GM21423 (cell line): ENCODE results near the gene GRB10.

Source experiments
- ATAC-seq: cut with Tn5 transposase; IDR thresholded peaks from one replicate; pipeline ENCODE4 v1.9.1; 2021; ENCODE audit warnings: mild to moderate bottlenecking, moderate library complexity; ENCODE audit not compliant: unreplicated experiment

GRB10 gene

GRCh38 chr7:50782375-50783208, at the start of gene GRB10:
GRB10 (minus strand) TSS chr7:50782896; CDS start chr7:50732322, 50,574 bp downstream.
- no peak for ATAC-seq

GRCh38 chr7:50828801-50829200, 46.1 kb upstream of the GRB10 start:
- ATAC-seq: no peak

GRCh38 chr7:50828116-50828515, 45.4 kb upstream of the GRB10 start:
- ATAC-seq: no peak

- ATAC-seq: no peak
Observed at GRCh38 chr7:50827281-50827680, 44.6 kb upstream of the GRB10 start.

GRCh38 chr7:50826371-50827172, 43.9 kb upstream of the GRB10 start:
- no peak for ATAC-seq

- ATAC-seq: no peak
Observed at GRCh38 chr7:50825465-50825864, 42.8 kb upstream of the GRB10 start.

GRCh38 chr7:50824882-50825281, 42.2 kb upstream of the GRB10 start:
- no peak for ATAC-seq

- ATAC-seq: no peak
Observed at GRCh38 chr7:50822706-50823105, 40.0 kb upstream of the GRB10 start.

GRCh38 chr7:50822110-50822509, 39.4 kb upstream of the GRB10 start:
- ATAC-seq: no peak

GRCh38 chr7:50821457-50822008, 38.8 kb upstream of the GRB10 start:
- ATAC-seq: no peak

- no peak for ATAC-seq
Observed at GRCh38 chr7:50818324-50818723, 35.6 kb upstream of the GRB10 start.

GRCh38 chr7:50817561-50817960, 34.9 kb upstream of the GRB10 start:
- no peak for ATAC-seq

- ATAC-seq: no peak
Observed at GRCh38 chr7:50815138-50815537, 32.4 kb upstream of the GRB10 start.

- ATAC-seq: no peak
Observed at GRCh38 chr7:50814166-50814565, 31.5 kb upstream of the GRB10 start.

- no peak for ATAC-seq
Observed at GRCh38 chr7:50812841-50813475, 30.3 kb upstream of the GRB10 start.

- ATAC-seq: no peak
Observed at GRCh38 chr7:50812094-50812493, 29.4 kb upstream of the GRB10 start.

GRCh38 chr7:50808282-50808888, 25.7 kb upstream of the GRB10 start:
- no peak for ATAC-seq

- no peak for ATAC-seq
Observed at GRCh38 chr7:50807026-50807730, 24.5 kb upstream of the GRB10 start.

- ATAC-seq: no peak
Observed at GRCh38 chr7:50806143-50806542, 23.4 kb upstream of the GRB10 start.

GRCh38 chr7:50805447-50806125, 22.9 kb upstream of the GRB10 start:
- no peak for ATAC-seq
